Right lobe of liver (tissue), 4 donors: ENCODE results near the gene PARD6G.

Experiments used
- CTCF ChIP-seq, 4 donors: fragments of 200-600 bp in 3 of 4; fragments of 450-650 bp in 1 of 4; IDR thresholded peaks; one replicate each; pipeline versions ENCODE4 v1.5.1 to v1.8.0; 2016 to 2022; ENCODE audit warnings: antibody characterized with exemption in 4 of 4, mild to moderate bottlenecking in 2 of 4
- POLR2A ChIP-seq: fragments of 450-650 bp; IDR thresholded peaks from one replicate; pipeline ENCODE4 v1.6.1; 2017; ENCODE audit warnings: antibody characterized with exemption, mild to moderate bottlenecking
- donor health status: DM: no; HTN: no; CAD: no.
- donor health status: DM: no; HTN: no; CAD: no.
- donor health status: DM: no; HTN: yes; CAD: no.

- no peak for TF ChIP-seq CTCF (IDR thresholded peaks at IDR 0.05)
- TF ChIP-seq POLR2A: no peak
Observed at GRCh38 chr18:80246445-80247392, 595 bp downstream of the PARD6G start.
